Muscle of leg (tissue), 11 donors: ENCODE measurements around the gene FBXO4. TPM values are rescaled to one million over a fixed set of nuclear protein-coding genes. Genes with fewer than 3 reads are reported as not detected.

Source experiments
- DNase-seq: peaks from one replicate; pipeline ENCODE4 v3.0.0; 2013
- H3K27ac ChIP-seq: one replicate; pipeline ENCODE4 v1.5.1; 2013; ENCODE audit warnings: mild to moderate bottlenecking, low read length, control low read depth
- H3K27me3 ChIP-seq: one replicate; pipeline ENCODE4 v1.6.1; 2013; ENCODE audit warnings: low read length; ENCODE audit not compliant: control insufficient read depth, insufficient read depth
- H3K36me3 ChIP-seq: one replicate; pipeline ENCODE4 v1.6.1; 2013; ENCODE audit warnings: low read length; ENCODE audit not compliant: control insufficient read depth, insufficient read depth
- H3K4me1 ChIP-seq: one replicate; pipeline ENCODE4 v1.6.1; 2013; ENCODE audit warnings: low read length; ENCODE audit not compliant: control insufficient read depth, insufficient read depth
- H3K4me3 ChIP-seq: one replicate; pipeline ENCODE4 v1.5.1; 2013; ENCODE audit warnings: low read length, control low read depth
- H3K9me3 ChIP-seq: replicated peaks from 2 replicates; pipeline ENCODE4 v1.6.1; 2013; ENCODE audit warnings: low read depth, low read length; ENCODE audit not compliant: control insufficient read depth
- WGBS: methylation state at CpG from one replicate; pipeline ENCODE4 v1.1.5; 2013; ENCODE audit warnings: missing lambda C conversion rate; ENCODE audit not compliant: insufficient coverage; 5-methylcytosine and 5-hydroxymethylcytosine counted together
- polyA plus RNA-seq, 8 donors: library from polyadenylated mRNA; unstranded; fragments of 120-200 nt; gene quantifications; one replicate each; pipeline versions ENCODE4 v1.2.1 to v1.2.3, GENCODE V29; 2013; ENCODE audit warnings: inconsistent platforms in 1 of 8, low replicate concordance in 1 of 8; ENCODE audit not compliant: insufficient read length in 8 of 8, insufficient read depth in 1 of 8
- total RNA-seq: library from RNA; stranded (reverse); fragments of 120-200 nt; gene quantifications from one replicate; pipeline ENCODE4 v1.2.4, GENCODE V29; 2013

The FBXO4 gene
- total and polyA plus RNA-seq, 9 donors, result 9.4 to 14.1 (median 10.4) TPM

- Histone ChIP-seq H3K4me3 (no peak overlapping the region), H3K36me3 (no peaks in the 10 kb centered on the region), H3K9me3 (no peaks in the 10 kb centered on the region), H3K27ac (no peak overlapping the region), H3K27me3 (no peaks in the 10 kb centered on the region), H3K4me1 (no peaks in the 10 kb centered on the region)
- WGBS, result 80% methylated on average over 2 of the region's 3 CpGs
- DNase-seq, result no peak
These were observed 26.1 kb downstream of the FBXO4 start for GRCh38 chr5:41951224-41951623.

GRCh38 chr5:41954286-41954685 lies 29.2 kb downstream of the FBXO4 start:
- WGBS, result no CpG with 5 or more reads among the region's 1 CpG
- H3K27ac ChIP-seq, result no peak overlapping the region
- no peaks in the 10 kb centered on the region for H3K4me1 ChIP-seq
- no peak overlapping the region for H3K4me3 ChIP-seq
- H3K9me3 ChIP-seq, result no peaks in the 10 kb centered on the region
- no peak for DNase-seq
- no peaks in the 10 kb centered on the region for H3K27me3 ChIP-seq
- no peaks in the 10 kb centered on the region for H3K36me3 ChIP-seq

- Histone ChIP-seq H3K27ac (no peak overlapping the region), H3K27me3 (no peaks in the 10 kb centered on the region), H3K9me3 (no peaks in the 10 kb centered on the region), H3K4me1 (no peaks in the 10 kb centered on the region), H3K4me3 (no peak overlapping the region), H3K36me3 (no peaks in the 10 kb centered on the region)
- WGBS, result 97% methylated on average over 3 of the region's 7 CpGs
- DNase-seq, result no peak
These were observed 30.4 kb downstream of the FBXO4 start for GRCh38 chr5:41955432-41956024.

GRCh38 chr5:41956943-41957342 lies 31.9 kb downstream of the FBXO4 start:
- DNase-seq, result no peak
- Histone ChIP-seq H3K4me3 (no peak overlapping the region), H3K36me3 (no peaks in the 10 kb centered on the region), H3K4me1 (no peaks in the 10 kb centered on the region), H3K27me3 (no peaks in the 10 kb centered on the region), H3K9me3 (peaks cover 8% of the 10 kb centered on the region), H3K27ac (no peak overlapping the region)
- WGBS, result no CpG with 5 or more reads among the region's 1 CpG

GRCh38 chr5:41960481-41960880 lies 35.4 kb downstream of the FBXO4 start:
- Histone ChIP-seq H3K36me3 (no peaks in the 10 kb centered on the region), H3K4me3 (no peak overlapping the region), H3K27me3 (no peaks in the 10 kb centered on the region), H3K9me3 (peaks cover 11% of the 10 kb centered on the region), H3K4me1 (no peaks in the 10 kb centered on the region), H3K27ac (no peak overlapping the region)
- DNase-seq, result no peak

- Histone ChIP-seq H3K36me3 (no peaks in the 10 kb centered on the region), H3K4me3 (no peak overlapping the region), H3K27me3 (no peaks in the 10 kb centered on the region), H3K9me3 (peaks cover 11% of the 10 kb centered on the region), H3K4me1 (no peaks in the 10 kb centered on the region), H3K27ac (no peak overlapping the region)
- WGBS, result 89% methylated on average over 1 of the region's 1 CpG
- DNase-seq, result no peak
These were observed 36.7 kb downstream of the FBXO4 start for GRCh38 chr5:41961736-41962135.

- Histone ChIP-seq H3K9me3 (peaks cover 11% of the 10 kb centered on the region), H3K36me3 (no peaks in the 10 kb centered on the region), H3K27ac (no peak overlapping the region), H3K27me3 (no peaks in the 10 kb centered on the region), H3K4me1 (no peaks in the 10 kb centered on the region), H3K4me3 (no peak overlapping the region)
- 43% methylated on average over 1 of the region's 3 CpGs for WGBS
- DNase-seq, result no peak
These were observed 37.4 kb downstream of the FBXO4 start for GRCh38 chr5:41962491-41962890.

GRCh38 chr5:41966401-41967105 lies 41.5 kb downstream of the FBXO4 start:
- no peaks in the 10 kb centered on the region for H3K4me1 ChIP-seq
- H3K4me3 ChIP-seq, result no peak overlapping the region
- no peaks in the 10 kb centered on the region for H3K27me3 ChIP-seq
- H3K36me3 ChIP-seq, result no peaks in the 10 kb centered on the region
- peaks cover 6% of the 10 kb centered on the region for H3K9me3 ChIP-seq
- no CpG with 5 or more reads among the region's 6 CpGs for WGBS
- H3K27ac ChIP-seq, result no peak overlapping the region
- DNase-seq, result no peak

GRCh38 chr5:41967401-41967800 lies 42.3 kb downstream of the FBXO4 start:
- WGBS, result 80% methylated on average over 1 of the region's 3 CpGs
- no peaks in the 10 kb centered on the region for H3K27me3 ChIP-seq
- no peak for DNase-seq

GRCh38 chr5:41968153-41968723 lies 43.2 kb downstream of the FBXO4 start:
- no peak for DNase-seq
- H3K27me3 ChIP-seq, result no peaks in the 10 kb centered on the region
- H3K27ac ChIP-seq, result no peak overlapping the region
- 95% methylated on average over 20 of the region's 22 CpGs for WGBS
- H3K4me3 ChIP-seq, result no peak overlapping the region
- H3K36me3 ChIP-seq, result no peaks in the 10 kb centered on the region
- peaks cover 2% of the 10 kb centered on the region for H3K9me3 ChIP-seq
- H3K4me1 ChIP-seq, result no peaks in the 10 kb centered on the region

More at GRCh38 chr5:41967401-41967800, 42.3 kb downstream of the FBXO4 start:
- Histone ChIP-seq H3K36me3 (no peaks in the 10 kb centered on the region), H3K9me3 (peaks cover 2% of the 10 kb centered on the region), H3K4me3 (no peak overlapping the region), H3K4me1 (no peaks in the 10 kb centered on the region), H3K27ac (no peak overlapping the region)
